ENCODE data around the gene TSHZ1.

TSHZ1 gene

DNA sequence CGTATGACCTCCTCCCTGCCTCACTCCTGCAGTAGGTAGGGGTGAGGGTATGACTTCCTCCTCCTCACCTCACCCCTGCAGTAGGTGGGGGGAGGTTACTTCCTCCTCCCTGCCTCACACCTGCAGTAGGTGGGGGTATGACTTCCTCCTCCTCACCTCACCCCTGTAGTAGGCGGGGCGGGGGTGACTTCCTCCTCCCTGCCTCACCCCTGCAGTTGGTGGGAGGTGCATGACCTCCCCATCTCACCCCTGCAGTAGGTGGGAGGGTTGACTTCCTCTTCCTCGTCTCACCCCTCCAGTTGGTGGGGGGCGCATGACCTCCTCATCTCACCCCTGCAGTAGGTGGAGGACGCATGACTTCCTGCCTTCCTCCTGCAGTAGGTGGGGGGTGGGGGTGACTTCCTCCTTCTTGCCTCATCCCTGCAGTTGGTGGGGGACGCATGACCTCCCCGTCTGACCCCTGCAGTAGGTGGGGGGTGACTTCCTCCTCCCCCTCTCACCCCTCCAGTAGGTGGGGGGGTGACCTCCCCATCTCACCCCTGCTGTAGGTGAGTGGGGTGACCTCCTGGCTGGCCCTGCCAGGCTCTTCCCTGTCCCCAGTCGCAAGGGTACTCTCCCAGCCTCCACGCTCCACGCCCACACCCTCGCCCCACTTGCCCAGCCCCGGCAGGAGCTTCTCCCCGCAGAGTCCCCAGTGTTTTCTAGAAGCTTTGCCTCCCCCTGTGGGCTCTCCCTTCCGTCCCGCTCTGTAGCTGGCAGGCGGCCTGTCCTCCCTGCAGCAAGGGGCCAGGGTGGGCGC lies 39.3 kb downstream of the TSHZ1 start:
- no peak for DNase-seq (ENCODE audit: extremely low read depth, low read depth)
- TF ChIP-seq, protein P1, sequence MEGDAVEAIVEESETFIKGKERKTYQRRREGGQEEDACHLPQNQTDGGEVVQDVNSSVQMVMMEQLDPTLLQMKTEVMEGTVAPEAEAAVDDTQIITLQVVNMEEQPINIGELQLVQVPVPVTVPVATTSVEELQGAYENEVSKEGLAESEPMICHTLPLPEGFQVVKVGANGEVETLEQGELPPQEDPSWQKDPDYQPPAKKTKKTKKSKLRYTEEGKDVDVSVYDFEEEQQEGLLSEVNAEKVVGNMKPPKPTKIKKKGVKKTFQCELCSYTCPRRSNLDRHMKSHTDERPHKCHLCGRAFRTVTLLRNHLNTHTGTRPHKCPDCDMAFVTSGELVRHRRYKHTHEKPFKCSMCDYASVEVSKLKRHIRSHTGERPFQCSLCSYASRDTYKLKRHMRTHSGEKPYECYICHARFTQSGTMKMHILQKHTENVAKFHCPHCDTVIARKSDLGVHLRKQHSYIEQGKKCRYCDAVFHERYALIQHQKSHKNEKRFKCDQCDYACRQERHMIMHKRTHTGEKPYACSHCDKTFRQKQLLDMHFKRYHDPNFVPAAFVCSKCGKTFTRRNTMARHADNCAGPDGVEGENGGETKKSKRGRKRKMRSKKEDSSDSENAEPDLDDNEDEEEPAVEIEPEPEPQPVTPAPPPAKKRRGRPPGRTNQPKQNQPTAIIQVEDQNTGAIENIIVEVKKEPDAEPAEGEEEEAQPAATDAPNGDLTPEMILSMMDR (IDR thresholded peaks at IDR 0.05; ENCODE audit: low read depth, low read length) = no peak

DNA sequence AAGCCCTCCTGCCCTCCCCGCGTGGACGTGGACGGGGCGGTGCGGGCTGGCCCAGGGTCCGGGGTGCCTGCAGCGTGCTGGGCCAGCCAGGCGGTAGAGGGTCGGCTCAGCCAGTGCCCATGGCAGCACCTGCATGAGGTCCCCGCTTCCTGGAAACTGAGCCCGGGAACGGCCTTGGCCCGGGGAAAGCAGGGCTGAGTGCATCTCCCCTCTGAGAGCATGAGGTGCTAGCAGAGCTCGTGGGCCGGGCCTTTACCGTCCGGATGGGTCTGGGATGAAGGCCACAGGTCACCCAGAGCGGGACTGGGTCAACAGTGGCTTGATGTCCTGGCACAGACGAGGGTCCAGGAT lies 39.8 kb downstream of the TSHZ1 start:
- DNase-seq (ENCODE audit: extremely low read depth, low read depth) = no peak
- TF ChIP-seq, protein P1 (IDR thresholded peaks at IDR 0.05; ENCODE audit: low read depth, low read length) = no peak

DNA sequence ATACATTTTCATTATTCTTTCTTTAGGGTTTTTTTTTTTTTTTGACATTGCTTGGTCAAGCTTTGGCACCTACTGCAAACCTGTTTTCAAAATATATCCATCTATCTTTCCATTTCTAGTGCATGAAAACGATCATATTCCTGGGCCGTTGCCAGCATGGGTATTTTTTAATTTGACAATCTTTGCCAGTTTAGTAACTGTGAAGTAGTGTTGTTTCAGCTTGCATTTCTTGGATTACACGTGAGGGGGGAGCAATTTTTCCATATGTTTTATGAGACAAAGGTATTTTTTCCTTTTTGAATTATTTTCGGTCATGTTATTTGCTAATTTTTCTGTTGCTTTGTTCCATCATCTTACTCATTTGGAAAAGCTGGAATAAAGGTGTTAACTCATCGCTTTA lies 40.9 kb downstream of the TSHZ1 start:
- no peak for DNase-seq (ENCODE audit: extremely low read depth, low read depth)
- TF ChIP-seq, protein P1 (IDR thresholded peaks at IDR 0.05; ENCODE audit: low read depth, low read length) = no peak

DNA sequence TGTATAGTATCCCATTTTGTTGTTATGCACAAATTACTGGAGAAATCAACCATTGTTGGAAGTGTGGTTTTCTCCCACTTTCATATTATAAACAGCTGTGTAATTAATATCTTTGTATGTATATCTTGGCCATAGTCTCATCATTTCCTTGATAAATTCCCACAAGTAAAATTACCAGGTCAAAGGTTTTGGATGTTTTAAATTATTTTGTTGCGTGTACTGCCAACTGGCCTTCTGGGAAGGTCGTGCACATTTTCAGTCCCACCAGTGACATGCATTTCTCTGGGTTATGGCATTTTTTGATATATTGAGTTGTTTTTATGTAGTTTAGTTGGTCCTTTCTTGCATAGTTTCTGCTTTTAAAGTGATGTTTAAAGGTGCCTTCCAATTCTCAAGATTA lies 41.5 kb downstream of the TSHZ1 start:
- no peak for DNase-seq (ENCODE audit: extremely low read depth, low read depth)

DNA sequence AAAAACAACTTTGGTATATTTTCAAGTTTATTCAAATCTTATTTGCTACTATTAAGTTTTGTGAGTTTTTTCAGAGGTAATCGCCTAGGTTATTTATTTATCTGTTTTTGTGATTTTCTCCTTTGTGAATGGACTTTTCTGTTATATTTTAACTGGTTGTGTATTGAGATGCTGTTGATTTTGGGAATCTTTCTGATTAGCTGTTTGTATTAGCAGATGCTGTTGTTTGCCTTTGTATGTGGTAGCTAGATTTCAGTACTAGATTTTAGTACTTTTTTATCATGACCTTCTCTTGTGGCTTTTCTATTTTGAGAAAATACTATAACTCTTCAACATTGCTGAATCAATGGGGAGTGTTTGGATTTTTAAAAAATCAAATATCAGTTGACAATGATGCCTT lies 42.4 kb downstream of the TSHZ1 start:
- DNase-seq (ENCODE audit: extremely low read depth, low read depth) = no peak
- TF ChIP-seq, protein P1 (IDR thresholded peaks at IDR 0.05; ENCODE audit: low read depth, low read length) = no peak

More for the DNA sequence above, 41.5 kb downstream of the TSHZ1 start:
- TF ChIP-seq, protein P1 (IDR thresholded peaks at IDR 0.05; ENCODE audit: low read depth, low read length) = no peak

DNA sequence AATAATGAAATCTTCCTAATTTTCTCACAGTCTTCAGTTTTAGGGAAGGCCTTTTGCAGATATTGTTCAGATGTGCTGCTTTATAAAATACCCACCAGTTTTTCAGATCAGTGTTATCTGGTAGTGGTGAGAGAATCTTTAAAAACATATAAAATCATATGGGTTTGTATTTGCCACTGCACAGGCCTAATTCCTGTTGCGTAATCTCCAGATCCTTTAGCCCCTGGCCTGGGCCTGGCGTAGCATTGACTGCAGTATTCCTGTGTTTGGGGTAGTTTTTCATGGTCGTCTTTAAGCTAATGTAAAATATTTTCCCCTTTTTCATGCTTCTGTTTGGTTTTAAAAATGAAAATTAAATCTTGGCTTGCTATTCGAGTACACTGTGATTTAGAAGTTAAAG lies 43.2 kb downstream of the TSHZ1 start:
- TF ChIP-seq, protein P1 (IDR thresholded peaks at IDR 0.05; ENCODE audit: low read depth, low read length) = no peak

DNA sequence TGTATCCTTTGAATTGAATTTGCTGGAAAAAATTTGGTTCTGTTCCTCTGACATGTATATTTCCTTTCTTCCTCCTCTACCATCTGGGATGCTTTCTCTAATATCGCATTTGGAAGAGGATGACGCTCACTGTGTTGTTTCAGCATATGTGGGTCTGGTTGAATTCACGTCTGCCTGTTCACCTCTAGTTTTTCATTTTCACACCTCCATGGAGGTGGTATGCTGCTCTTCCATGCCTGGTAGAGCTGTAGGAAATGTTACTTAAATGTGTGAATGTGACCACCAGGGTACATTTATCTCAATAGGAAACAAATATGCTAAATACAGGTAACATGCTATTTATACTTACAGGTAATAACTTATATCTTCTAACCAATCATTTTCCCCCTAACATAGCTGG lies 44.5 kb downstream of the TSHZ1 start:
- TF ChIP-seq, protein P1 (IDR thresholded peaks at IDR 0.05; ENCODE audit: low read depth, low read length) = no peak
- DNase-seq (ENCODE audit: extremely low read depth, low read depth) = no peak

More for the DNA sequence above, 43.2 kb downstream of the TSHZ1 start:
- DNase-seq (ENCODE audit: extremely low read depth, low read depth) = no peak
